HepG2 (cell line): ENCODE results near the gene FOSB. TPM values are rescaled to one million over a fixed set of nuclear protein-coding genes. Genes with fewer than 3 reads are reported as not detected.

Source experiments
- ADNP ChIP-seq: sonication (generic); formaldehyde crosslinking; IDR thresholded peaks from 2 replicates; pipeline ENCODE4 v1.4.0; 2020; ENCODE audit warnings: missing genetic modification reagents
- ARID2 ChIP-seq: sonication (generic); formaldehyde crosslinking; IDR thresholded peaks from 2 replicates; pipeline ENCODE4 v1.8.1; 2022; ENCODE audit warnings: mild to moderate bottlenecking, missing genetic modification reagents, borderline replicate concordance
- E2F1 ChIP-seq: sonication (generic); formaldehyde crosslinking; IDR thresholded peaks from 2 replicates; pipeline ENCODE4 v1.5.0; 2020; ENCODE audit warnings: missing genetic modification reagents
- ERF ChIP-seq: IDR thresholded peaks from 2 replicates; pipeline ENCODE4 v1.6.1; 2018; ENCODE audit warnings: missing biosample characterization, missing genetic modification reagents
- EZH2 ChIP-seq: conservative IDR thresholded peaks from 2 replicates; pipeline ENCODE4 v1.6.1; 2012; ENCODE audit warnings: mild to moderate bottlenecking, low read depth, low read length, moderate library complexity
- KDM5B ChIP-seq: sonication (generic); formaldehyde crosslinking; IDR thresholded peaks from 2 replicates; pipeline ENCODE4 v1.4.0; 2020; ENCODE audit warnings: missing genetic modification reagents, mild to moderate bottlenecking, borderline replicate concordance
- LCORL ChIP-seq, 2 experiments: fragments of 450-650 bp in 1 of 2; sonication (generic) in 1 of 2; formaldehyde crosslinking in 1 of 2; IDR thresholded peaks; 2 replicates each; pipeline versions ENCODE4 v1.5.0 to v1.6.1; 2017 to 2020; ENCODE audit warnings: antibody characterized with exemption in 1 of 2, missing genetic modification reagents in 1 of 2
- PAXIP1 ChIP-seq: sonication (generic); formaldehyde crosslinking; conservative IDR thresholded peaks from 2 replicates; pipeline ENCODE4 v1.4.0; 2020; ENCODE audit warnings: mild to moderate bottlenecking, missing genetic modification reagents, moderate library complexity
- PBX2 ChIP-seq: IDR thresholded peaks from 2 replicates; pipeline ENCODE4 v1.6.1; 2016; ENCODE audit warnings: control low read depth
- RARG ChIP-seq: sonication (generic); formaldehyde crosslinking; IDR thresholded peaks from 2 replicates; pipeline ENCODE4 v1.4.0; 2020; ENCODE audit warnings: low read depth, mild to moderate bottlenecking, missing genetic modification reagents
- TEAD3 ChIP-seq: optimal IDR thresholded peaks from 2 replicates; pipeline ENCODE3; 2016; ENCODE audit warnings: borderline replicate concordance
- TSC22D2 ChIP-seq: sonication (generic); formaldehyde crosslinking; IDR thresholded peaks from 2 replicates; pipeline ENCODE4 v1.5.1; 2020; ENCODE audit warnings: missing genetic modification reagents, mild to moderate bottlenecking, borderline replicate concordance
- ZMAT5 ChIP-seq: sonication (generic); formaldehyde crosslinking; IDR thresholded peaks from 2 replicates; pipeline ENCODE4 v1.5.0; 2020; ENCODE audit warnings: mild to moderate bottlenecking, low read depth, missing genetic modification reagents, borderline replicate concordance
- polyA plus RNA-seq, 8 experiments: library from polyadenylated mRNA; depleted of rRNA in 3 of 8; stranded (reverse) in 7 of 8; unstranded in 1 of 8; fragments of >200 nt; fragmentation: Illumina TruSeq in 4 of 8; extraction: Trizol in 4 of 8; gene quantifications; 2 replicates each; pipeline versions ENCODE4 v1.2.1 to v1.2.3, GENCODE V29; 2011 to 2016; ENCODE audit warnings: low read depth in 4 of 8, missing spikeins in 1 of 8, mixed read lengths in 1 of 8; ENCODE audit not compliant: insufficient read depth in 1 of 8
- total RNA-seq, 5 experiments: library from RNA; depleted of rRNA; stranded (reverse); fragments of >200 nt; fragmentation: Illumina TruSeq; extraction: Trizol; gene quantifications; 2 replicates each; pipeline ENCODE4 v1.2.3, GENCODE V29; 2016; ENCODE audit warnings: low read depth in 1 of 5
- TF ChIP-seq, protein P1 (sequence below): sonication (generic); formaldehyde crosslinking; conservative IDR thresholded peaks from 2 replicates; pipeline ENCODE4 v1.4.0; 2020; ENCODE audit warnings: missing genetic modification reagents
- TF ChIP-seq, protein P2 (sequence below): sonication (generic); formaldehyde crosslinking; IDR thresholded peaks from 2 replicates; pipeline ENCODE4 v1.5.1; 2020; ENCODE audit warnings: missing genetic modification reagents, mild to moderate bottlenecking, borderline replicate concordance

FOSB gene
- total and polyA plus RNA-seq, 2 of the 13 experiments (the other 11 are each of a cell fraction or from before 2014, with no cell fraction given): 2.8 to 6.0 TPM

GRCh38 chr19:45423589-45424190, 44.1 kb upstream of the FOSB start, which contains the start of gene ERCC1 (continued):
- TF ChIP-seq PAXIP1 (CRISPR knock-in tag): peak; percentile 69
- TF ChIP-seq, protein P1, sequence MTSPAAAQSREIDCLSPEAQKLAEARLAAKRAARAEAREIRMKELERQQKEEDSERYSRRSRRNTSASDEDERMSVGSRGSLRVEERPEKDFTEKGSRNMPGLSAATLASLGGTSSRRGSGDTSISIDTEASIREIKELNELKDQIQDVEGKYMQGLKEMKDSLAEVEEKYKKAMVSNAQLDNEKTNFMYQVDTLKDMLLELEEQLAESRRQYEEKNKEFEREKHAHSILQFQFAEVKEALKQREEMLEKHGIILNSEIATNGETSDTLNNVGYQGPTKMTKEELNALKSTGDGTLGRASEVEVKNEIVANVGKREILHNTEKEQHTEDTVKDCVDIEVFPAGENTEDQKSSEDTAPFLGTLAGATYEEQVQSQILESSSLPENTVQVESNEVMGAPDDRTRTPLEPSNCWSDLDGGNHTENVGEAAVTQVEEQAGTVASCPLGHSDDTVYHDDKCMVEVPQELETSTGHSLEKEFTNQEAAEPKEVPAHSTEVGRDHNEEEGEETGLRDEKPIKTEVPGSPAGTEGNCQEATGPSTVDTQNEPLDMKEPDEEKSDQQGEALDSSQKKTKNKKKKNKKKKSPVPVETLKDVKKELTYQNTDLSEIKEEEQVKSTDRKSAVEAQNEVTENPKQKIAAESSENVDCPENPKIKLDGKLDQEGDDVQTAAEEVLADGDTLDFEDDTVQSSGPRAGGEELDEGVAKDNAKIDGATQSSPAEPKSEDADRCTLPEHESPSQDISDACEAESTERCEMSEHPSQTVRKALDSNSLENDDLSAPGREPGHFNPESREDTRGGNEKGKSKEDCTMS (CRISPR knock-in tag): no peak; the same call in 1 of the 2 replicates
- peak; percentile 97 for TF ChIP-seq KDM5B
- TF ChIP-seq TEAD3 (CRISPR knock-in tag): peak; percentile 50
- no peak for TF ChIP-seq ADNP (CRISPR knock-in tag)
- peak; percentile 89 for TF ChIP-seq PBX2 (CRISPR knock-in tag)
- no peak for TF ChIP-seq E2F1
- TF ChIP-seq, protein P2, sequence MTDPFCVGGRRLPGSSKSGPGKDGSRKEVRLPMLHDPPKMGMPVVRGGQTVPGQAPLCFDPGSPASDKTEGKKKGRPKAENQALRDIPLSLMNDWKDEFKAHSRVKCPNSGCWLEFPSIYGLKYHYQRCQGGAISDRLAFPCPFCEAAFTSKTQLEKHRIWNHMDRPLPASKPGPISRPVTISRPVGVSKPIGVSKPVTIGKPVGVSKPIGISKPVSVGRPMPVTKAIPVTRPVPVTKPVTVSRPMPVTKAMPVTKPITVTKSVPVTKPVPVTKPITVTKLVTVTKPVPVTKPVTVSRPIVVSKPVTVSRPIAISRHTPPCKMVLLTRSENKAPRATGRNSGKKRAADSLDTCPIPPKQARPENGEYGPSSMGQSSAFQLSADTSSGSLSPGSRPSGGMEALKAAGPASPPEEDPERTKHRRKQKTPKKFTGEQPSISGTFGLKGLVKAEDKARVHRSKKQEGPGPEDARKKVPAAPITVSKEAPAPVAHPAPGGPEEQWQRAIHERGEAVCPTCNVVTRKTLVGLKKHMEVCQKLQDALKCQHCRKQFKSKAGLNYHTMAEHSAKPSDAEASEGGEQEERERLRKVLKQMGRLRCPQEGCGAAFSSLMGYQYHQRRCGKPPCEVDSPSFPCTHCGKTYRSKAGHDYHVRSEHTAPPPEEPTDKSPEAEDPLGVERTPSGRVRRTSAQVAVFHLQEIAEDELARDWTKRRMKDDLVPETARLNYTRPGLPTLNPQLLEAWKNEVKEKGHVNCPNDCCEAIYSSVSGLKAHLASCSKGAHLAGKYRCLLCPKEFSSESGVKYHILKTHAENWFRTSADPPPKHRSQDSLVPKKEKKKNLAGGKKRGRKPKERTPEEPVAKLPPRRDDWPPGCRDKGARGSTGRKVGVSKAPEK (CRISPR knock-in tag): 0 out of 2 replicates have a peak, but pooled peaks have one; percentile 75
- 0 out of 2 replicates have a peak, but pooled peaks have one; percentile 38 for TF ChIP-seq RARG (CRISPR knock-in tag)
- no peak for TF ChIP-seq LCORL (IDR thresholded peaks at IDR 0.05)
- TF ChIP-seq LCORL (CRISPR knock-in tag; IDR thresholded peaks at IDR 0.05): peak; percentile 86
- TF ChIP-seq ZMAT5 (CRISPR knock-in tag): no peak
- no peak for TF ChIP-seq ARID2 (CRISPR knock-in tag)
- no peak for TF ChIP-seq EZH2
- peak; percentile 28; the same call in 1 of the 2 replicates for TF ChIP-seq TSC22D2 (CRISPR knock-in tag)
- TF ChIP-seq ERF (CRISPR knock-in tag): peak; percentile 68
